ENCODE measurements around the gene CD177.
"Not testable (repeated sequence)": the region's sequence is repeated elsewhere in the genome, so short reads cannot be mapped to it uniquely, and the experiment has no call there.

CD177 gene

DNA sequence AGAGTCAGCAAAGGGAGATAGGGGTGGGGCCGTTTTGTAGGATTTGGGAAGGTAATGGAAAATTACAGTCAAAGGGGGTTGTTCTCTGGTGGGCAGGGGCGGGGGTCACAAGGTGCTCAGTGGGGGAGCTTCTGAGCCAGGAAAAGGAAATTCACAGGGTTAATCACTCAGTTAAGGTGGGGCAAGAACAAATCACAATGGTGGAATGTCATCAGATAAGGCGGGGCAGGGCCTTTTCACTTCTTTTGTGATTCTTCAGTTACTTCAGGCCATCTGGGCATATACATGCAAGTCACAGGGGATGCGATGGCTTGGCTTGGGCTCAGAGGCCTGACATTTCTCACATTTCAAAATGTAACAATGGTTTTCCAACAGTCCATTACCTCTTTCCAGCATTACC lies 24.4 kb upstream of the CD177 start:
- H3K4me3 ChIP-seq (ENCODE audit: low read depth, low read length); H3K9me3 ChIP-seq (ENCODE audit: control insufficient read depth, low read length); H3K79me2 ChIP-seq; H3K36me3 ChIP-seq (ENCODE audit: control insufficient read depth, insufficient read depth, low read length); H3K9ac ChIP-seq; H3K27ac ChIP-seq; H2AFZ ChIP-seq; H3K27me3 ChIP-seq (ENCODE audit: control insufficient read depth, insufficient read depth, low read length); H3K4me1 ChIP-seq; H3K4me2 ChIP-seq (ENCODE audit: low read length): not testable (repeated sequence)

DNA sequence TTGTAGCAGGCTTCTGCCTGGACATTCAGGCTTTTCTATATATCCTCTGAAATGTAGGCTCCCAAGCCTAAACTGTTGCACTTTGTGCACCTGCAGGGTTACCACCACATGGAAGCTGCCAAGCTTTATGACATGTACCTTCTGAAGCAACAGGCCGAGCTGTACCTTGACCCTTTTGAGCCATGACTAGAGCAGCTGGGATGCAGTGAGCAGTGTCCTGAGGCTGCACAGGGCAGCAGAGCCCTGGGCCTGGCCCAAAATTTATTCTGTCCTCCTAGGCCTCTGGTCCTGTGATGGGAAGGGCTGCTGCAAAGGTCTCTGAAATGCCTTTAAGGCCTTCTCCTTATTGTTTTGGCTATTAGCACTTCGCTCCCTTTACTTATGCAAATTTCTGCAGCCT lies 23.5 kb upstream of the CD177 start:
- TF ChIP-seq, protein P1, sequence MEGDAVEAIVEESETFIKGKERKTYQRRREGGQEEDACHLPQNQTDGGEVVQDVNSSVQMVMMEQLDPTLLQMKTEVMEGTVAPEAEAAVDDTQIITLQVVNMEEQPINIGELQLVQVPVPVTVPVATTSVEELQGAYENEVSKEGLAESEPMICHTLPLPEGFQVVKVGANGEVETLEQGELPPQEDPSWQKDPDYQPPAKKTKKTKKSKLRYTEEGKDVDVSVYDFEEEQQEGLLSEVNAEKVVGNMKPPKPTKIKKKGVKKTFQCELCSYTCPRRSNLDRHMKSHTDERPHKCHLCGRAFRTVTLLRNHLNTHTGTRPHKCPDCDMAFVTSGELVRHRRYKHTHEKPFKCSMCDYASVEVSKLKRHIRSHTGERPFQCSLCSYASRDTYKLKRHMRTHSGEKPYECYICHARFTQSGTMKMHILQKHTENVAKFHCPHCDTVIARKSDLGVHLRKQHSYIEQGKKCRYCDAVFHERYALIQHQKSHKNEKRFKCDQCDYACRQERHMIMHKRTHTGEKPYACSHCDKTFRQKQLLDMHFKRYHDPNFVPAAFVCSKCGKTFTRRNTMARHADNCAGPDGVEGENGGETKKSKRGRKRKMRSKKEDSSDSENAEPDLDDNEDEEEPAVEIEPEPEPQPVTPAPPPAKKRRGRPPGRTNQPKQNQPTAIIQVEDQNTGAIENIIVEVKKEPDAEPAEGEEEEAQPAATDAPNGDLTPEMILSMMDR (IDR thresholded peaks at IDR 0.05): no peak
- H3K36me3 ChIP-seq (ENCODE audit: control insufficient read depth, insufficient read depth, low read length): no peaks in the 10 kb centered on the region
- H3K4me2 ChIP-seq (ENCODE audit: low read length): no peak overlapping the region
- no peak overlapping the region for H3K9ac ChIP-seq
- H3K27ac ChIP-seq: no peak overlapping the region
- H3K4me1 ChIP-seq: no peaks in the 10 kb centered on the region
- no peak overlapping the region for H2AFZ ChIP-seq
- no peaks in the 10 kb centered on the region for H3K27me3 ChIP-seq (ENCODE audit: control insufficient read depth, insufficient read depth, low read length)
- H3K9me3 ChIP-seq (ENCODE audit: control insufficient read depth, low read length): no peaks in the 10 kb centered on the region
- H3K79me2 ChIP-seq: no peaks in the 10 kb centered on the region
- H3K4me3 ChIP-seq (ENCODE audit: low read depth, low read length): no peak overlapping the region

DNA sequence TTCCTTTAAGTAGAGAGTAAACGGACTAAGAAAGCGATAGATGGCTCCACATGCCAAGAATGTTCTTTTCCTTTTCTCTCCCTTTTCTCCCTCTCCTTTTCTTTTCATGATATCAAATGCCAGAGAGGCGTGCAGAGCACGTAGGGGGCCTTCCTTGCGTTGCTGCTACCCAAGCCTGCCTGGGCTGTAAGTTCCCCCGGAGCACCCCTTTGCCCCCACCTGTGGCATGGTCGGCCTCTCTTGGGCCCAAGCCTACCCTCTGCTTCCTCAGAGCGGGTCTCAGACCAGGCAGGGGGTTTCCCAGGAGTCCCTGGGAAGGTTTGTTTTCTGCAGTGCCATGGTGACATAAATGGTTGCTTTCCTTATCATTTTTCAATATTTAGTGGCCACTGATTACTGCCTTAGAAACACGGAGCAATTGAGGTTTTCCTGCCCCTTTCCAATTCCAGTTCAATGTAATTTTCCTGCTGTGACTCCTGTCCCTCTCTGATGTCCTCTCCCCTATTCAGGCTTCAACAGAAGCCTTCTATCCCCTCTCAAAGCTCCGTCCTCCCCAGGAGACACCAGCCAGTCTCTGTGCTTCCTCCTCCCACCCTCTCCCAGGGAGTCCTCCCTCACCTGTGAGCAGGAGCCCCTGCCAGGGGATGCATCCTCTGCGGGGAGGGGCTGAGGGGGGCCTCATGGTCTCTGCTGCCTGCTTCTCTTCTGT lies 22.6 kb upstream of the CD177 start:
- Histone ChIP-seq H3K27ac (no peak overlapping the region), H3K9me3 (ENCODE audit: control insufficient read depth, low read length) (no peaks in the 10 kb centered on the region), H3K4me2 (ENCODE audit: low read length) (no peak overlapping the region), H3K36me3 (ENCODE audit: control insufficient read depth, insufficient read depth, low read length) (no peaks in the 10 kb centered on the region), H3K9ac (no peak overlapping the region), H3K4me3 (ENCODE audit: low read depth, low read length) (no peak overlapping the region), H3K79me2 (no peaks in the 10 kb centered on the region), H2AFZ (no peak overlapping the region), H3K27me3 (ENCODE audit: control insufficient read depth, insufficient read depth, low read length) (no peaks in the 10 kb centered on the region), H3K4me1 (no peaks in the 10 kb centered on the region)
- TF ChIP-seq, protein P1 (IDR thresholded peaks at IDR 0.05): no peak

DNA sequence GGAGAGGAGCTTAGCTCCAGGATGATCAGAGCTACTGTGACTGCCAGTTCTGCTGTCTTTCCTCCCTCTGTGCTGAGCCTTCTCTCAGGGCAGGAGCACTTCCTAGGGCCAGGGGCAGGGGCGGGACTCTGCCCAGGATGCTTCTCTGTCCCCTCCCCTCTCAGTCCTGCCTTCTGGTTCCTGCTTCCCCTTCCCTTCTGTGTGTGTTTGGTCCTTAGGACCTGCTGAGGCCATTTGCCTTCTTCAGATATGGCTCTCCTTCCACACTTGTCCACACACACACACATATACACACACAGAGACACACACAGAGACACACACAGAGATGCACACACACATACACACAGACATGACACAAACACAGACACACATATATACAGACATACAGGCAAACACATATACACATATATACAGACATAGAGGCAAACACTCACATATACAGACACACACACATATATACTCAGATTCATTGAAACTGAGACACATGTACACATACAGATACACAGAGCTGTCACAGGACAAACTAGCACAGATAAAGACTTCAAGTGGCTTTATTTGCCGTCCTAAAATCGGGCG lies 22.0 kb upstream of the CD177 start:
- Histone ChIP-seq H3K9ac (no peak overlapping the region), H3K36me3 (ENCODE audit: control insufficient read depth, insufficient read depth, low read length) (no peaks in the 10 kb centered on the region), H3K4me1 (no peaks in the 10 kb centered on the region), H3K27ac (no peak overlapping the region), H3K9me3 (ENCODE audit: control insufficient read depth, low read length) (no peaks in the 10 kb centered on the region), H3K4me3 (ENCODE audit: low read depth, low read length) (no peak overlapping the region), H3K4me2 (ENCODE audit: low read length) (no peak overlapping the region), H3K27me3 (ENCODE audit: control insufficient read depth, insufficient read depth, low read length) (no peaks in the 10 kb centered on the region), H2AFZ (no peak overlapping the region), H3K79me2 (no peaks in the 10 kb centered on the region)
- TF ChIP-seq, protein P1 (IDR thresholded peaks at IDR 0.05): no peak

DNA sequence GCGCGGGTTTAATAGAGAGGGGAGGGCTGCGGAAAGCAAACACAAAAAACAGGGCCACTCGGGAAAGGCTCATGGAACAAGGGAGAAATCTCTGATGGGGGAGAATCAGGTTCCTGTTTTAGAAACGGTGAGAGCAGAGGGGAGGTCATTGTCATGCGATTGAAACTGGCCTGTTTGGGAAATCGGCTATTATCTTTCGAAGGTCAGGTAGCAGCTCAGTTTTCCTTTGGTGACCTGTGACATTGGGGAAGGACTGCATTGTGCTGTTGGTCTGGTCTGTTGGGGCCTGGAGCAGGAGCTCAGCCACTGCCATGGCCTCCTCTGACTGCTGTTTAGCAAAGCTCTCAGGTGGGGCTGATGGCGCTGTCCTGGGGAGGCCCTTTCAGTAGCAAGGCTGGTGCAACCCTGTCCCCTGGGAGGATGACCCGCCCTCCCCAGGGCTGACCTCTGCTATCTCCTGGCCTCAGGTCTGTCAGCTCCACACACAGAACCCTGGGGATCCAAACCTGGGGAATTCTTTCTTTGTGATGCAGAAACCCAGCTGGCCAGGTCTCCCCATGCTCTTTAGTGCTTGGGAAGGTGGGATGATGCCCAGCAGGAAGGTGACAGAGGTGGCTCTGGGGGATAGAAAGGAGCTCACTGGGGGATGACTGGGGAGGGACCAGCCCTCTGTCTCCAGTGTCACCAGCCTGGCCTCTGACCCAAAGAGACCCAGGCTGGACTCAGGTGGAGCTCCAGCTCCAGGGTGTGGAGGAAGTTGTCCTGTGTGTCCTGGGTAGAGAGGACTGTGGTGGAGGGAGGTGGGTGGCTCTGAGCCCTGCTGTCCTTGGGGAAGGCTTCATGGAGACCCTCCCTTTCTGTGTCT lies 21.2 kb upstream of the CD177 start:
- TF ChIP-seq, protein P1 (IDR thresholded peaks at IDR 0.05): no peak
- H3K27ac ChIP-seq: no peak overlapping the region
- H2AFZ ChIP-seq: no peak overlapping the region

DNA sequence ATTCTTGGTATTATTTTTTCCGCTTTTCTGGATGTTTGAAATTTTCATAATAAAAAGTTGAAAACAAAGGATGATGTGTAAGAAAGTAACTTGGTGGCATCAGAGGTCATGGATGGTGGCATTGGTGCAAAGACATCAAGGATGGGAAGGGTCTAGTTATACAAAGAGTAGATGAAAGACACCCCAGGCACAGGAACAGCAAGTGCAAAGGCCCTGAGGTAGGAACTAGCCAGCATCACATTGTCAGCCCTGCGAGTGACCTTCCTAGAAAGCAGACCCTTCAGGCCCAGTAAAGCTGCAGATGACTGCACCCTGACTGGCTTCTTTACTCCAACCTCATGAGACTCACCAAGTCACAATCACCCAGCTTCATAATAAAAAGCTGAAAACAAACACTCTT lies 17.0 kb upstream of the CD177 start:
- not testable (repeated sequence) for H3K9me3 ChIP-seq (ENCODE audit: control insufficient read depth, low read length); H2AFZ ChIP-seq; H3K4me1 ChIP-seq; H3K27ac ChIP-seq; H3K79me2 ChIP-seq; H3K4me2 ChIP-seq (ENCODE audit: low read length); H3K27me3 ChIP-seq (ENCODE audit: control insufficient read depth, insufficient read depth, low read length); H3K36me3 ChIP-seq (ENCODE audit: control insufficient read depth, insufficient read depth, low read length); H3K9ac ChIP-seq; H3K4me3 ChIP-seq (ENCODE audit: low read depth, low read length)

More for the DNA sequence above, 21.2 kb upstream of the CD177 start:
- H3K27me3 ChIP-seq (ENCODE audit: control insufficient read depth, insufficient read depth, low read length): no peaks in the 10 kb centered on the region
- no peak overlapping the region for H3K4me3 ChIP-seq (ENCODE audit: low read depth, low read length)
- H3K4me2 ChIP-seq (ENCODE audit: low read length): no peak overlapping the region
- no peaks in the 10 kb centered on the region for H3K79me2 ChIP-seq
- no peaks in the 10 kb centered on the region for H3K9me3 ChIP-seq (ENCODE audit: control insufficient read depth, low read length)
- H3K4me1 ChIP-seq: no peaks in the 10 kb centered on the region
- no peak overlapping the region for H3K9ac ChIP-seq
- H3K36me3 ChIP-seq (ENCODE audit: control insufficient read depth, insufficient read depth, low read length): no peaks in the 10 kb centered on the region

Measured in parathyroid adenoma (tissue), 2 donors.